ENCODE results near the gene GLRX5.

GLRX5 gene

DNA sequence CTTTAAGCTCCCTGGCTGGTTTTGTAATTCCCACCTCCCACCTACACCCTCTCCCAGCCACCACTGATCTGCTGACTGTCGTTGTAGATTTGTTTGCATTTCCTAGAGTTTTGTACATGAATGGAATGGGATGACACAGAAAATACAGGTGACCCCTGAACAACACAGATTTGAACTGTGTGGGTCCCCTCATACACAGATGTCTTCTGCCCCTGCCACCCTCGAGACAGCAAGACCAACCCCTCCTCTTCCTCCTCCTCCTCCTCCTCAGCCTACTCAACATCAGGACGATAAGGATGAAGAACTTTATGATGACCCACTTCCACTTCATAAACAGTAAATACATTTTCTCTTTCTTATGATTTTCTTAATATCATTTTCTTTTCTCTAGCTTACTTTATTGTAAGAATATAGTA lies 47.2 kb upstream of the GLRX5 start:
- Histone ChIP-seq H3K4me3 (ENCODE audit: low read length) (peak overlapping the region; percentile 62), H3K9ac (ENCODE audit: low read length) (peak overlapping the region; percentile 38), H3K27ac (ENCODE audit: low read length) (peak overlapping the region; percentile 68), H3K4me2 (ENCODE audit: low read length) (peak overlapping the region; percentile 75), H3K79me2 (ENCODE audit: low read length) (peaks cover 85% of the 10 kb centered on the region), H3K9me3 (ENCODE audit: insufficient read depth, low read length) (no peaks in the 10 kb centered on the region), H3K27me3 (ENCODE audit: low read depth, low read length) (no peaks in the 10 kb centered on the region), H3K36me3 (replicated peaks; ENCODE audit: low read depth, low read length) (peaks cover 13% of the 10 kb centered on the region), H3K4me1 (ENCODE audit: low read length) (peaks cover 40% of the 10 kb centered on the region), H4K20me1 (ENCODE audit: insufficient read depth, low read length) (peaks cover 19% of the 10 kb centered on the region), H2AFZ (ENCODE audit: low read depth, low read length) (no peak overlapping the region)
- TF ChIP-seq, protein P1, sequence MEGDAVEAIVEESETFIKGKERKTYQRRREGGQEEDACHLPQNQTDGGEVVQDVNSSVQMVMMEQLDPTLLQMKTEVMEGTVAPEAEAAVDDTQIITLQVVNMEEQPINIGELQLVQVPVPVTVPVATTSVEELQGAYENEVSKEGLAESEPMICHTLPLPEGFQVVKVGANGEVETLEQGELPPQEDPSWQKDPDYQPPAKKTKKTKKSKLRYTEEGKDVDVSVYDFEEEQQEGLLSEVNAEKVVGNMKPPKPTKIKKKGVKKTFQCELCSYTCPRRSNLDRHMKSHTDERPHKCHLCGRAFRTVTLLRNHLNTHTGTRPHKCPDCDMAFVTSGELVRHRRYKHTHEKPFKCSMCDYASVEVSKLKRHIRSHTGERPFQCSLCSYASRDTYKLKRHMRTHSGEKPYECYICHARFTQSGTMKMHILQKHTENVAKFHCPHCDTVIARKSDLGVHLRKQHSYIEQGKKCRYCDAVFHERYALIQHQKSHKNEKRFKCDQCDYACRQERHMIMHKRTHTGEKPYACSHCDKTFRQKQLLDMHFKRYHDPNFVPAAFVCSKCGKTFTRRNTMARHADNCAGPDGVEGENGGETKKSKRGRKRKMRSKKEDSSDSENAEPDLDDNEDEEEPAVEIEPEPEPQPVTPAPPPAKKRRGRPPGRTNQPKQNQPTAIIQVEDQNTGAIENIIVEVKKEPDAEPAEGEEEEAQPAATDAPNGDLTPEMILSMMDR (IDR thresholded peaks at IDR 0.05; ENCODE audit: low read depth, low read length): no peak
- no peak for TF ChIP-seq EZH2phosphoT487 (IDR thresholded peaks at IDR 0.05; ENCODE audit: low read depth)

DNA sequence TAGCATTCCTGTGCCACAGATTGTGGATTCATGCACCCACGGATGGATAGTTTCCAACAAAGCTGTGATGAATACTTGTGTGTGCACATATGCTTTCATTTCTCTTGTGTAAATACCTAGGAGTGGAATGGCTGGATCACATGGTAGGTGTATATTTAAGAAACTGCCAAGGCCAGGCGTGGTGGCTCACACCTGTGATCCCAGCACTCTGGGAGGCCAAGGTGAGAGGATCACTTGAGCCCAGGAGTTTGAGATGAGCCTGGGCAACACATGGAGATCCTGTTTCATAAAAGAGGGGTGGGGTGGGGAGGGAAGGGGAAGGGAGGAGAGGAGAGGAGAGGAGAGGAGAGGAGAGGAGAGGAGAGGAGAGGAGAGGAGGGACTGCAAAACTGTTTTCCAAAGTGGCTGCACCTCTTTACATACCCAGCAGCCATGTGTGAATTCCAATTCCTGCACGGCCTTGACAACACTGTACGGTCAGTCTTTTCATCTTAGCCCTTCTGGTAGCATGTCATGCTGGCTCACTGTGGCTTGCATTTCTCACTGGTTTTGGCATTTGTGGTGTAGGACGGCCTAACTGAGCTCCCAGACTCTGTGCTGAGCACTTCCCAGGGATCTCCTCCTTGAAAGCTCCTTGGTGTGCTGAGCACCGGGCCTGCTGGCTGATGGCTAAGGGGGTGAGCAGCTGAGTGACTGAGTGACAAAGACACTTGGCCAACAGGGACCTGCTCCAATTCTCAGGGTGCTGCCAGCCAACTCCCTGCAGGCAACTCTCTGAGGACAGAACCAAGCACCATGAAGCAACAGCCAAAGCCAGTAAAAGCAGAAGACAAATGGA lies 46.3 kb upstream of the GLRX5 start:
- Histone ChIP-seq H3K9me3 (ENCODE audit: insufficient read depth, low read length) (no peaks in the 10 kb centered on the region), H3K36me3 (replicated peaks; ENCODE audit: low read depth, low read length) (peaks cover 13% of the 10 kb centered on the region), H3K27me3 (ENCODE audit: low read depth, low read length) (no peaks in the 10 kb centered on the region), H2AFZ (ENCODE audit: low read depth, low read length) (no peak overlapping the region), H3K4me1 (ENCODE audit: low read length) (peaks cover 40% of the 10 kb centered on the region), H3K9ac (ENCODE audit: low read length) (no peak overlapping the region), H4K20me1 (ENCODE audit: insufficient read depth, low read length) (peaks cover 19% of the 10 kb centered on the region), H3K27ac (ENCODE audit: low read length) (no peak overlapping the region), H3K4me2 (ENCODE audit: low read length) (no peak overlapping the region), H3K79me2 (ENCODE audit: low read length) (peaks cover 89% of the 10 kb centered on the region), H3K4me3 (ENCODE audit: low read length) (no peak overlapping the region)
- TF ChIP-seq EZH2phosphoT487 (IDR thresholded peaks at IDR 0.05; ENCODE audit: low read depth): no peak
- TF ChIP-seq, protein P1 (IDR thresholded peaks at IDR 0.05; ENCODE audit: low read depth, low read length): no peak

DNA sequence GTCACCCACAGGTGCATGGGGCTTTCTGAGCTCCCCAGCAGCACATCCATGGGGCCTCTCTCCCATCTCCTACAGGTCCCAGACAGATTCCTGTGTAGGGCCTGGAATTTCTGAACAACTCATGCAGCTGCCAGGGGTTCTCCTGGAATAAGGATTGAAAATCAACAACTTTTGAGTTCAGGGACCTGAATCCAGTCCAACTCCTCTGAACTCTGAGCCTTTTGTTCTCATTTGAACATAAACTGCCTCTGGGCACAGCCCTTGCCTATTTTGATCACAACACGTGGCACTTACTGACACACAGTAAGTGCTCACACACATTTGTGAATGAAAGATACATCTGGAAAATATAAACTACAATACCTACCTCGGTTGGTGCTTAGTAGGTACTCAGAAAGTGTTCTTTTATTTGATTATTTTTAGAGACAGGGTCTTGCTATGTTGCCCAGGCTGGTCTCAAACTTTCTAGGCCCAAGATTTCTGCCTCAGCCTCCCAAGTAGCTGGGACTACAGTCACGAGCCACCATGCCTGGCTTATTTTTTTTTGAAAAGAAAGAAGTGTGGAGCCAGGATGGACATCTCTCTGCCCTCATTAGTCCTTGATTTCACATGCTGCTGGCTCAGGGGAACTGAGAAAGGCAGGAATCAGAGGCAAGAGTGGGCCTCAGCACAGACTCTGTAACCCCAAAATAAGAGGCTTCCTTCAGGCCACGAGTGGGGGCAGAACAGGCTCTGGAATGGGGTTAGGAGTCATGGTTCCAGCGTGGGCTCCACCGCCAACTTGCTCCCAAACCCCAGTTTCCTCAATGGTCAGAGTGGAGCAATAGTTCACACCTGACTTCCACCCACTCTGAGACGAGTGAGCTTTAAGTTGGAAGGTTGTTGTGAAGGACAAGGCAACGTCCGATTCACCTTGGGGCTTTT lies 45.4 kb upstream of the GLRX5 start:
- peaks cover 90% of the 10 kb centered on the region for H3K79me2 ChIP-seq (ENCODE audit: low read length)
- no peak overlapping the region for H3K4me3 ChIP-seq (ENCODE audit: low read length)
- TF ChIP-seq, protein P1 (IDR thresholded peaks at IDR 0.05; ENCODE audit: low read depth, low read length): no peak
- no peak for TF ChIP-seq EZH2phosphoT487 (IDR thresholded peaks at IDR 0.05; ENCODE audit: low read depth)
- no peak overlapping the region for H3K4me2 ChIP-seq (ENCODE audit: low read length)
- H4K20me1 ChIP-seq (ENCODE audit: insufficient read depth, low read length): peaks cover 16% of the 10 kb centered on the region; the same call in 1 of the 2 replicates
- no peaks in the 10 kb centered on the region for H3K27me3 ChIP-seq (ENCODE audit: low read depth, low read length)
- no peaks in the 10 kb centered on the region for H3K9me3 ChIP-seq (ENCODE audit: insufficient read depth, low read length)
- no peak overlapping the region for H3K9ac ChIP-seq (ENCODE audit: low read length)
- peaks cover 13% of the 10 kb centered on the region for H3K36me3 ChIP-seq (replicated peaks; ENCODE audit: low read depth, low read length)
- no peak overlapping the region for H3K27ac ChIP-seq (ENCODE audit: low read length)
- no peak overlapping the region for H2AFZ ChIP-seq (ENCODE audit: low read depth, low read length)
- peaks cover 48% of the 10 kb centered on the region for H3K4me1 ChIP-seq (ENCODE audit: low read length)

DNA sequence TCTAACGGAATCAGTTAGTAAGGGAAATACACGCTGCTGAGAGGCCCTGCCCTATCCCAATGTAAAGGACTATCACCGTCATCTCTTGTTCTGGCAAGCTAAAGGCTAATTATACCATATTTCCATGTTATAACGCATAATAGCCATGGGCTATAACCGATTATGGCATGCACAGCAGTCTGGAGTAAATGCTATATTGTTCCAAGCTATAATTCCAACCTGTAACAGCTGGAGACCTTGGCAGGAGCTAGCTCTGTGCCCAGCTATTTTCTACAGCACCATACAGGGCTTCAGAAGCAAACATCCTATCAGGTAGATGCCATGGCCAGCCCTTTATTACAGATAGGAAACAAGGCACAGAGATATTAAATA lies 44.7 kb upstream of the GLRX5 start:
- H2AFZ ChIP-seq (ENCODE audit: low read depth, low read length): no peak overlapping the region
- H3K27ac ChIP-seq (ENCODE audit: low read length): no peak overlapping the region
- peaks cover 50% of the 10 kb centered on the region for H3K4me1 ChIP-seq (ENCODE audit: low read length)
- peaks cover 13% of the 10 kb centered on the region for H3K36me3 ChIP-seq (replicated peaks; ENCODE audit: low read depth, low read length)
- H3K79me2 ChIP-seq (ENCODE audit: low read length): peaks cover 90% of the 10 kb centered on the region
- H3K9ac ChIP-seq (ENCODE audit: low read length): no peak overlapping the region
- H3K27me3 ChIP-seq (ENCODE audit: low read depth, low read length): no peaks in the 10 kb centered on the region
- TF ChIP-seq, protein P1 (IDR thresholded peaks at IDR 0.05; ENCODE audit: low read depth, low read length): no peak
- TF ChIP-seq EZH2phosphoT487 (IDR thresholded peaks at IDR 0.05; ENCODE audit: low read depth): no peak
- no peak overlapping the region for H3K4me2 ChIP-seq (ENCODE audit: low read length)
- H3K4me3 ChIP-seq (ENCODE audit: low read length): no peak overlapping the region
- H3K9me3 ChIP-seq (ENCODE audit: insufficient read depth, low read length): no peaks in the 10 kb centered on the region
- H4K20me1 ChIP-seq (ENCODE audit: insufficient read depth, low read length): peaks cover 16% of the 10 kb centered on the region; the same call in 1 of the 2 replicates
